Measurements from ENCODE around the gene MYO1B. TPM values are rescaled to one million over a fixed set of nuclear protein-coding genes. Genes with fewer than 3 reads are reported as not detected.

Gene MYO1B
- total RNA-seq, 1 experiment from 2014 or later = 43.2 TPM

DNA sequence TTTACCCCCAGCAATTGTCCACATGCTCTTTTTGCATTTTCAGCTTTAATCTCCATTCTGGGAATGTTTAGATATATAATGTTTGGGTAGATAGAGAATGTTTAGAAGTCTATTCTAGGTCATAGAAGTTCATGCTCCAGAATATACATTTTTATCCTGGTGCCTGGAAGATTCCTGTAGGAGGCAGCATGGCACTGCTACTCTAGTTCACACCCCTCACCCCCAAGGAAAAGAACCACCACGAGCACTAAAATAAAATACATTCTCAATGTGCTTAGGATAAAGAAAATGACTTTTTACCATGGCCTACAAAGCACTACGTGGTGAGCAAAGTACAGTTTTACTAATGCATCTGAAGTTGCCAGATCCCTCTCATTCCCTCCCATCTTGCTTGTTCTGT is 53.8 kb downstream of the MYO1B start:
- Histone ChIP-seq H2BK20ac (ENCODE audit: low read depth, low read length, poor library complexity, severe bottlenecking) (no peak overlapping the region), H3K14ac (ENCODE audit: insufficient read depth, low read length) (no peak overlapping the region), H2BK120ac (ENCODE audit: low read depth, low read length, poor library complexity, severe bottlenecking) (no peak overlapping the region), H3K27ac (ENCODE audit: insufficient read length, low read depth, low read length) (no peak overlapping the region), H4K20me1 (ENCODE audit: control insufficient read depth, insufficient read depth, insufficient read length) (no peaks in the 10 kb centered on the region), H3K79me2 (ENCODE audit: insufficient read depth, low read length) (no peaks in the 10 kb centered on the region; the same call in 1 of the 2 replicates), H3K23ac (ENCODE audit: insufficient read length, low read depth, low read length) (no peak overlapping the region), H4K8ac (replicated peaks; ENCODE audit: insufficient read length, low read depth, low read length) (no peak overlapping the region), H2AFZ (ENCODE audit: low read length) (no peak overlapping the region), H2BK12ac (ENCODE audit: insufficient read length, low read depth, low read length) (no peak overlapping the region), H3K18ac (ENCODE audit: insufficient read length, low read depth, low read length) (no peak overlapping the region), H4K91ac (ENCODE audit: insufficient read length, low read depth, low read length) (no peak overlapping the region), H2BK5ac (ENCODE audit: insufficient read length, low read length) (no peak overlapping the region), H3K9me3 (ENCODE audit: control insufficient read depth, low read depth, low read length) (no peaks in the 10 kb centered on the region), H2AK5ac (ENCODE audit: insufficient read length, low read length) (no peak overlapping the region), H3K56ac (ENCODE audit: insufficient read length, low read depth, low read length) (no peak overlapping the region), H4K5ac (ENCODE audit: insufficient read length, low read depth, low read length) (no peak overlapping the region), H2BK15ac (ENCODE audit: low read depth, low read length) (no peak overlapping the region), H3K23me2 (ENCODE audit: insufficient read length, low read depth, low read length, poor library complexity, severe bottlenecking) (no peaks in the 10 kb centered on the region), H3K27me3 (ENCODE audit: insufficient read depth, low read length) (no peaks in the 10 kb centered on the region), H3K9ac (ENCODE audit: extremely low read depth, insufficient read length, low read length) (no peak overlapping the region), H3T11ph (ENCODE audit: low read length) (no peak overlapping the region), H3K4me1 (ENCODE audit: insufficient read depth, low read length) (no peaks in the 10 kb centered on the region), H3K79me1 (ENCODE audit: insufficient read depth, low read depth, low read length, poor library complexity, severe bottlenecking) (peaks cover 3% of the 10 kb centered on the region), H3K4ac (ENCODE audit: low read depth, low read length) (no peak overlapping the region), H3K4me2 (ENCODE audit: insufficient read depth, insufficient read length, low read length) (no peak overlapping the region)
- Mint-ChIP-seq H3K4me1 (peaks cover 5% of the 10 kb centered on the region in 2 experiments; a peak in 3 of 4 replicates), H3K4me3 (no peak overlapping the region), H3K36me3 (ENCODE audit: insufficient read depth in 1 of 3, low read depth in 3 of 3) (peaks cover 0 to 8% (median 2%) of the 10 kb centered on the region in 3 experiments; a peak in 2 of 7 replicates), H3K9me3 (no peaks in the 10 kb centered on the region), H3K27ac (no peak overlapping the region), H3K27me3 (ENCODE audit: low read depth) (no peaks in the 10 kb centered on the region)
- TF ChIP-seq, protein P1, sequence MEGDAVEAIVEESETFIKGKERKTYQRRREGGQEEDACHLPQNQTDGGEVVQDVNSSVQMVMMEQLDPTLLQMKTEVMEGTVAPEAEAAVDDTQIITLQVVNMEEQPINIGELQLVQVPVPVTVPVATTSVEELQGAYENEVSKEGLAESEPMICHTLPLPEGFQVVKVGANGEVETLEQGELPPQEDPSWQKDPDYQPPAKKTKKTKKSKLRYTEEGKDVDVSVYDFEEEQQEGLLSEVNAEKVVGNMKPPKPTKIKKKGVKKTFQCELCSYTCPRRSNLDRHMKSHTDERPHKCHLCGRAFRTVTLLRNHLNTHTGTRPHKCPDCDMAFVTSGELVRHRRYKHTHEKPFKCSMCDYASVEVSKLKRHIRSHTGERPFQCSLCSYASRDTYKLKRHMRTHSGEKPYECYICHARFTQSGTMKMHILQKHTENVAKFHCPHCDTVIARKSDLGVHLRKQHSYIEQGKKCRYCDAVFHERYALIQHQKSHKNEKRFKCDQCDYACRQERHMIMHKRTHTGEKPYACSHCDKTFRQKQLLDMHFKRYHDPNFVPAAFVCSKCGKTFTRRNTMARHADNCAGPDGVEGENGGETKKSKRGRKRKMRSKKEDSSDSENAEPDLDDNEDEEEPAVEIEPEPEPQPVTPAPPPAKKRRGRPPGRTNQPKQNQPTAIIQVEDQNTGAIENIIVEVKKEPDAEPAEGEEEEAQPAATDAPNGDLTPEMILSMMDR (conservative IDR thresholded peaks at IDR 0.05) = peak; percentile 46
- DNase-seq = no peak
- no CpG with 5 or more reads among the region's 2 CpGs for WGBS (ENCODE audit: extremely low coverage, insufficient read length, low lambda C conversion rate)

All from H9 (cell line).